Activated naive CD8-positive, alpha-beta T cell treated with anti-CD3 and anti-CD28 coated beads, Interleukin-2, amount 10 ng/mL, durations not matched to agents 7 days and 5 days (primary cell): ENCODE measurements around the gene CRADD. TPM values are rescaled to one million over a fixed set of nuclear protein-coding genes. Genes with fewer than 3 reads are reported as not detected.
A peak's percentile ranks its signal among the peaks of the same experiment; 100 is the strongest.

ENCODE experiments used
- ATAC-seq: fragments of 150-1000 bp; cut with Tn5 transposase; one replicate; pipeline ENCODE4 v1.10.0; 2021; ENCODE audit warnings: low read depth, moderate library complexity
- POLR2A ChIA-PET: fragments of 350-600 bp; sonication (Branson Sonifier 250); formaldehyde crosslinking; loops from one replicate; lab custom pipeline; 2021; ENCODE audit warnings: antibody characterized with exemption; lab: Charles Lee
- DNase-seq: peaks from one replicate; pipeline ENCODE4 v3.0.0; 2021
- H3K27ac Mint-ChIP-seq: one replicate; pipeline ENCODE4 v1.8.0; 2022; ENCODE audit warnings: mild to moderate bottlenecking, mixed read lengths
- H3K27me3 Mint-ChIP-seq: one replicate; pipeline ENCODE4 v1.8.0; 2022; ENCODE audit warnings: mild to moderate bottlenecking, moderate library complexity, mixed read lengths
- H3K36me3 Mint-ChIP-seq: one replicate; pipeline ENCODE4 v1.8.0; 2021; ENCODE audit warnings: mild to moderate bottlenecking, mixed read lengths
- H3K4me1 Mint-ChIP-seq: one replicate; pipeline ENCODE4 v1.8.0; 2021; ENCODE audit warnings: mixed read lengths
- H3K4me3 Mint-ChIP-seq: one replicate; pipeline ENCODE4 v1.8.0; 2022; ENCODE audit warnings: mild to moderate bottlenecking, moderate library complexity, mixed read lengths
- H3K9me3 Mint-ChIP-seq: one replicate; pipeline ENCODE4 v1.8.0; 2021; ENCODE audit warnings: mixed read lengths
- total RNA-seq, 2 experiments: library from RNA; stranded (reverse); gene quantifications; one replicate each; pipeline ENCODE4 v1.2.3, GENCODE V29; 2021

CRADD gene
- total RNA-seq, 2 experiments from 2014 or later = 11.3 to 11.5 TPM

GRCh38 chr12:93850481-93851256, 173.5 kb downstream of the CRADD start:
- Mint-ChIP-seq H3K4me3 (peak overlapping the region; percentile 62), H3K36me3 (peaks cover 20% of the 10 kb centered on the region), H3K4me1 (peaks cover 59% of the 10 kb centered on the region), H3K27ac (peak overlapping the region; percentile 87), H3K27me3 (peaks cover 10% of the 10 kb centered on the region), H3K9me3 (peaks cover 8% of the 10 kb centered on the region)
- DNase-seq (no peak), ATAC-seq (no peak)
- POLR2A ChIA-PET = interaction anchor here (0.8 to 1.3 kb wide), 2 partner anchors 83 to 251 kb away, joined by 3 read pairs; no protein-coding TSS in a partner anchor

DNA sequence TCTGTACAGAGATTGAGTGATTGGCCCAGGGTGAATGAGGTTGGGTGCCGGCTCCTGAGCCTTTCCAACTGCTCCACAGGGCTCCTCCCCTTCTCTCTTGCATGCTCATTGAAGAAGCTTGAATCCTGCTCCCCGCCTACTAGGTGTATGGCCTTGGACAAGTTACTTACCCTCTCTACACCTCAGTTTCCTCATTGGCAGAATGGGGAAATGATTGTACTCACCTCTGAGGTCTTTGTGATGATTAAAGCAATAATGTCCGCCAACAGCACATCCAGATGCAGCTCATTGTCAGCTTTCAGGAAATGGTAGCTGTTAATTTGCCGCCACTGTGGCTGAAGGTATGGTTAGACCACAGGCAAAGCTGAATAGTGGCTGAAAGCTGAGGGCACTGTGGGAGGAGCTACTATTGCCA, 174.1 kb downstream of the CRADD start:
- H3K27ac Mint-ChIP-seq = peak overlapping the region; percentile 87
- peaks cover 8% of the 10 kb centered on the region for H3K9me3 Mint-ChIP-seq
- ATAC-seq (peak; percentile 75), DNase-seq (peak; percentile 50)
- H3K4me3 Mint-ChIP-seq = peak overlapping the region; percentile 62
- H3K27me3 Mint-ChIP-seq = peaks cover 8% of the 10 kb centered on the region
- peaks cover 20% of the 10 kb centered on the region for H3K36me3 Mint-ChIP-seq
- POLR2A ChIA-PET = interaction anchor here (0.6 to 1.3 kb wide), 3 partner anchors 82 to 251 kb away, joined by 3 read pairs; no protein-coding TSS in a partner anchor
- peaks cover 62% of the 10 kb centered on the region for H3K4me1 Mint-ChIP-seq

DNA sequence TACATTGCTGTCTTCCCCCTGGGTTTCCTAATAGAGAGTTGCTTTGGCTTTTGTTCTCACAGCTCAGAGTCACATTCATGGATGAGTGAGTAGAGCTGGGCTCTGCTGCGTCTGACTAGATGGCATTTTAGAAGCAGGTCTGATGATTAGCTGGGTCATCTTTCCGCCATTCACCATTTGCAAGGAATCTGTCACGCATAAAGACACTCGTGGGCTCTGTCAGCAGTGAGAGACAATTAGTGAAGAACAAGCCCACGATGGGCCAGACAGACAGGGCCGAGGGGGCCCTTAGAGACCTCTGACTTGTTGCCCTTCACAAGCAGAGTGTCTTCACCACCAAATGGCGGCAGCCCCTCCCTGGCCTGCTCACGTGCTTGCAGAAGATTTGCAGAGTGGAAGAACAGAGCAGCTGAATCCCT, 175.0 kb downstream of the CRADD start:
- ATAC-seq (no peak), DNase-seq (no peak)
- Mint-ChIP-seq H3K27ac (no peak overlapping the region), H3K27me3 (peaks cover 8% of the 10 kb centered on the region), H3K36me3 (peaks cover 17% of the 10 kb centered on the region), H3K9me3 (peaks cover 8% of the 10 kb centered on the region), H3K4me1 (peaks cover 58% of the 10 kb centered on the region), H3K4me3 (no peak overlapping the region)
- POLR2A ChIA-PET = interaction anchor here (1.1 kb wide), 1 partner anchor 63 kb away, joined by 3 read pairs; no protein-coding TSS in a partner anchor

- H3K27me3 Mint-ChIP-seq = peaks cover 8% of the 10 kb centered on the region
- no peak overlapping the region for H3K27ac Mint-ChIP-seq
- peaks cover 3% of the 10 kb centered on the region for H3K9me3 Mint-ChIP-seq
- POLR2A ChIA-PET = interaction anchor here (1.3 kb wide), 1 partner anchor 51 kb away, joined by 4 read pairs; no protein-coding TSS in a partner anchor
- ATAC-seq (no peak), DNase-seq (no peak)
- no peak overlapping the region for H3K4me3 Mint-ChIP-seq
- H3K4me1 Mint-ChIP-seq = peaks cover 42% of the 10 kb centered on the region
- H3K36me3 Mint-ChIP-seq = peaks cover 6% of the 10 kb centered on the region
Measured at GRCh38 chr12:93853698-93854478, 176.7 kb downstream of the CRADD start.

- H3K4me3 Mint-ChIP-seq = no peak overlapping the region
- DNase-seq (no peak), ATAC-seq (no peak)
- H3K27me3 Mint-ChIP-seq = peaks cover 8% of the 10 kb centered on the region
- POLR2A ChIA-PET = no interaction called here
- H3K9me3 Mint-ChIP-seq = peaks cover under 1% of the 10 kb centered on the region
- H3K36me3 Mint-ChIP-seq = peaks cover 1% of the 10 kb centered on the region
- no peak overlapping the region for H3K27ac Mint-ChIP-seq
- peaks cover 31% of the 10 kb centered on the region for H3K4me1 Mint-ChIP-seq
Measured at GRCh38 chr12:93855261-93855660, 178.1 kb downstream of the CRADD start.

GRCh38 chr12:93856611-93857010, 179.4 kb downstream of the CRADD start:
- ATAC-seq (no peak), DNase-seq (no peak)

GRCh38 chr12:93857279-93857938, 180.2 kb downstream of the CRADD start:
- no peak overlapping the region for H3K27ac Mint-ChIP-seq
- POLR2A ChIA-PET = no interaction called here
- no peak for ATAC-seq

More at GRCh38 chr12:93856611-93857010, 179.4 kb downstream of the CRADD start:
- Mint-ChIP-seq H3K9me3 (peaks cover 3% of the 10 kb centered on the region), H3K27me3 (peaks cover 8% of the 10 kb centered on the region), H3K4me1 (peaks cover 24% of the 10 kb centered on the region), H3K4me3 (no peak overlapping the region), H3K36me3 (peaks cover 6% of the 10 kb centered on the region), H3K27ac (no peak overlapping the region)
- POLR2A ChIA-PET = no interaction called here

DNA sequence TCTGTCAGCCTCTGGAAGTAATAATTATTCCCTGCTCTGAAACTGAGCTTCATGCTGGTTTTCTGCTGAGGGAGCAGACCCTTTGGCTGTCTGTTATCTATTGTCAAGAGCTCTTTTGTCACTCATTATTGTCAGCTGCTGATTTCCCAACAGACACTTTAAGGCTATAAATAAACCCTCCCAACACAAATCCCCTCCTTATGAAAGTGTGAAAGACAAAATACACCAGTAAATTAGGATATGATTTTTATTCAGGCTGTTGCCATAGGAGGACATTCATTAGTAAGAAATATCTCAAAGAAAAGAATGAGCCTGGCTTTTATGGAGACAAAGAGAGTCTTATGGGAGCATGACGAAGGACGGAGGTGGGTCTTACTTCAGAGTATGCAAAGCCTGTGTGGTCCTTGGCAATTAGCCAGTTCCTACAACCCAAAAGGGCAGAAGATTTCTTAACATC, 180.8 kb downstream of the CRADD start:
- no peaks in the 10 kb centered on the region for H3K27me3 Mint-ChIP-seq
- peaks cover 8% of the 10 kb centered on the region for H3K36me3 Mint-ChIP-seq
- H3K4me3 Mint-ChIP-seq = no peak overlapping the region
- POLR2A ChIA-PET = no interaction called here
- no peak overlapping the region for H3K27ac Mint-ChIP-seq
- H3K4me1 Mint-ChIP-seq = peaks cover 18% of the 10 kb centered on the region
- no peak for DNase-seq
- no peak for ATAC-seq
- H3K9me3 Mint-ChIP-seq = peaks cover 5% of the 10 kb centered on the region

More at GRCh38 chr12:93857279-93857938, 180.2 kb downstream of the CRADD start:
- Mint-ChIP-seq H3K4me1 (peaks cover 19% of the 10 kb centered on the region), H3K27me3 (peaks cover 3% of the 10 kb centered on the region), H3K4me3 (no peak overlapping the region), H3K36me3 (peaks cover 8% of the 10 kb centered on the region), H3K9me3 (peaks cover 5% of the 10 kb centered on the region)
- no peak for DNase-seq

- POLR2A ChIA-PET = no interaction called here
- H3K27me3 Mint-ChIP-seq = no peaks in the 10 kb centered on the region
- peaks cover 6% of the 10 kb centered on the region for H3K4me1 Mint-ChIP-seq
- H3K27ac Mint-ChIP-seq = no peak overlapping the region
- DNase-seq = no peak
- peaks cover 13% of the 10 kb centered on the region for H3K36me3 Mint-ChIP-seq
- peaks cover 12% of the 10 kb centered on the region for H3K9me3 Mint-ChIP-seq
- no peak overlapping the region for H3K4me3 Mint-ChIP-seq
- ATAC-seq = no peak
Measured at GRCh38 chr12:93860668-93861373, 183.6 kb downstream of the CRADD start.

GRCh38 chr12:93862424-93862823, 185.2 kb downstream of the CRADD start:
- POLR2A ChIA-PET = no interaction called here
- H3K4me1 Mint-ChIP-seq = peaks cover 3% of the 10 kb centered on the region
- no peak for ATAC-seq
- peaks cover 18% of the 10 kb centered on the region for H3K36me3 Mint-ChIP-seq
- H3K4me3 Mint-ChIP-seq = no peak overlapping the region
- H3K27me3 Mint-ChIP-seq = no peaks in the 10 kb centered on the region
- H3K9me3 Mint-ChIP-seq = peaks cover 18% of the 10 kb centered on the region
- H3K27ac Mint-ChIP-seq = no peak overlapping the region
- no peak for DNase-seq

- DNase-seq (no peak), ATAC-seq (no peak)
- no peak overlapping the region for H3K27ac Mint-ChIP-seq
- H3K4me1 Mint-ChIP-seq = peaks cover 2% of the 10 kb centered on the region
- H3K4me3 Mint-ChIP-seq = no peak overlapping the region
- H3K36me3 Mint-ChIP-seq = peaks cover 25% of the 10 kb centered on the region
- H3K27me3 Mint-ChIP-seq = peaks cover 6% of the 10 kb centered on the region
- peaks cover 30% of the 10 kb centered on the region for H3K9me3 Mint-ChIP-seq
- POLR2A ChIA-PET = interaction anchor here (0.6 kb wide), 1 partner anchor 149 kb away, joined by 6 read pairs; no protein-coding TSS in a partner anchor
Measured at GRCh38 chr12:93865751-93866150, 188.6 kb downstream of the CRADD start.

DNA sequence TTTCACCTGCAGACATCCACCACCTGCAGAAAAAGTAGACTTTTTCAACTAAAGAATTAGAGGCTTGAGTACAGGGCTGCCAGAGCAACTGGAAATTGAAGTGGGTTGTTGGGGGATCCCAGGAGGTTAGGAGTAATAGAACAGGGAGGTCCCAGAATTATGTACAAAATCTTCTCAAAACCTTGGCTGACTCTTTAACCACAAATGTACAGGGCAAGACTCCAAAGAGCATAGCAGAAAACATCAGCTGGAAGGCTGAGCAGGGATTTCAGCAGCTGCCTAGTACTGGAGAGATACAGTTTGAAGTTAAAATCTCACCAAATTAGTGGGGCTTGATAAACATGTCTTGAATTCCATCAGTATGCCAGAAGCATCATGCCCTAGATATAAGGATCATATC, 191.6 kb downstream of the CRADD start:
- Mint-ChIP-seq H3K27me3 (peaks cover 6% of the 10 kb centered on the region), H3K4me3 (no peak overlapping the region), H3K9me3 (peaks cover 38% of the 10 kb centered on the region), H3K27ac (no peak overlapping the region), H3K36me3 (peaks cover 18% of the 10 kb centered on the region), H3K4me1 (no peaks in the 10 kb centered on the region)
- DNase-seq (no peak), ATAC-seq (no peak)
- POLR2A ChIA-PET = no interaction called here
